ENCODE measurements around the gene ERCC8.
"Not testable (repeated sequence)": the region's sequence is repeated elsewhere in the genome, so short reads cannot be mapped to it uniquely, and the experiment has no call there.

ERCC8 gene, protein sequence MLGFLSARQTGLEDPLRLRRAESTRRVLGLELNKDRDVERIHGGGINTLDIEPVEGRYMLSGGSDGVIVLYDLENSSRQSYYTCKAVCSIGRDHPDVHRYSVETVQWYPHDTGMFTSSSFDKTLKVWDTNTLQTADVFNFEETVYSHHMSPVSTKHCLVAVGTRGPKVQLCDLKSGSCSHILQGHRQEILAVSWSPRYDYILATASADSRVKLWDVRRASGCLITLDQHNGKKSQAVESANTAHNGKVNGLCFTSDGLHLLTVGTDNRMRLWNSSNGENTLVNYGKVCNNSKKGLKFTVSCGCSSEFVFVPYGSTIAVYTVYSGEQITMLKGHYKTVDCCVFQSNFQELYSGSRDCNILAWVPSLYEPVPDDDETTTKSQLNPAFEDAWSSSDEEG

DNA sequence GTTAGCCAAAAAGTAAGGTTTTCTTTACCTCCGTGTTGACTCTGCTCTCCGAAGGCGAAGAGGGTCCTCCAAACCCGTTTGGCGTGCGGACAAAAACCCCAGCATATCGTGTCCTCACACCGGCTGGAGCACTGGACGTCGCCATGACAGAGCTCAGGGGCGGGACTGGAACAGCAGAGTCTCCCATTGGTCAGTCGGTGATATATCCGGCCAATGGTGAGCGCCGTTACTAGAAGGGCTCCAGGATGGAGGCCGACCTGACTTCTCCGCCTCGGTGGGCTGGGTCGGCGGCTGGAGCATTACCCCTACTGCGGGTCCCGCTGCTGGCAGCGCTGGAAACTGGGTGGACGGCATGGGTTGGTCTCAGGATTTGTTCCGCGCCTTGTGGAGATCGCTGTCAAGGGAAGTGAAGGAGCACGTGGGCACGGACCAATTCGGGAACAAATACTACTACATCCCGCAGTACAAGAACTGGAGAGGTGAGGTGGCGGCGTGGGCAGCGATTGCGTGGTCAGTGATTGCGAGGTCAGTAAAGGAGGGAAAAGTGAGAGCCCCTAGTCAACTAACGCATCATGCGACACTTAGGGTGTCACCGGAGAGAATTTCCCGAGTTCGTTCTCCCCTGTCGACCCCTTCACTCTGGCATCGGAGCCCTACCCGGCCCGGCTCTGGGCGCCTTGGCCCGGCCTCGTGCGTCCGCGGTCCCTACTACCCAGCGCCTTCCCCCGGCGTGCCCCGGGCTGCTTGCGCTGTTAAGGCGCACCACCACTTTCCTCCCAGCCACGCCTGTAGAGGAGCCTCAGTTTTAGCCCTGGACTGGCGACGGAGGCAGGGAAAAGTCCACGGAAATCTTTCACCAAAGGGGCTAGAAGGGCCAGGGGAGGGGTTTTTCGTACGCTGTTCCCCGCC, at the start of gene ERCC8, which contains the start of gene NDUFAF2:
Gene ERCC8, minus strand, starts transcription at position 167 of the 909 bp plus-strand sequence. Its CDS starts 62 bp downstream, at position 105.
Gene NDUFAF2, plus strand, starts transcription at position 302 of the 909 bp plus-strand sequence. Its CDS starts 51 bp downstream, at position 353.
- DNase-seq: peak; percentile 94

DNA sequence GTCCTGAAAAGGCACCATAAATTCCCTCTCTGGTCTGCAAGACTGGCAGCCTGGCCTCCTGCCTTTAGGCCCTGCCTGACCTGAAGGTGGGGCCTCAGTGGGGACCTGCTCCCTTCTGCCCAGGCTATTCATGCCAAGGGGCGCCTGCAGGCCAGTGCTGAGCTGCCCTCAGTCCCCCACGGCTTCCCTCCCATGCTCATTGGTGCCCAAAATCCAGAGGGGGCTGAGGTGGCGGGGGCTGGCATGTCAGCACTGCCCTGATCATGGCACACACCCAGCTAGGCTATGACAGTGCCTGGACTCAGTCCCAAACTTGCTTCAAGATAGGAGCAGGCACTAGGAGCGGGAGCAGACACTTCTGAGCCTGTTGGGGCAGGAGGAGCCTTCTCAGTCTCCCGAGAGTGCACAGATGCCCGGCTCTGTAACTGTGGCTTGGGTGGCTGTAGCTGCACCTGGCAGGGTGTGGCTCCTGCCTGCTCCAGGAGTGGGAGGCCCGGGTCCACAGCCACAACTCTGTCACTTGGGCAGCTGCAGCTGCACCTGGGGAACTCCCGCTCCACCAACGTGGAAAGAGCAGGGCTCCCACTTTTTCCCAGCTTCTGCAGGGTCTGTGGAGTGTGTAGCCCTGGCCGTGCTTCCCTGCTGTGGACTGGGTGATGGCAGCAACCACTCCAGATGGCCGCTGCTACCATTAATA, 49.2 kb upstream of the ERCC8 start:
- DNase-seq: no peak

DNA sequence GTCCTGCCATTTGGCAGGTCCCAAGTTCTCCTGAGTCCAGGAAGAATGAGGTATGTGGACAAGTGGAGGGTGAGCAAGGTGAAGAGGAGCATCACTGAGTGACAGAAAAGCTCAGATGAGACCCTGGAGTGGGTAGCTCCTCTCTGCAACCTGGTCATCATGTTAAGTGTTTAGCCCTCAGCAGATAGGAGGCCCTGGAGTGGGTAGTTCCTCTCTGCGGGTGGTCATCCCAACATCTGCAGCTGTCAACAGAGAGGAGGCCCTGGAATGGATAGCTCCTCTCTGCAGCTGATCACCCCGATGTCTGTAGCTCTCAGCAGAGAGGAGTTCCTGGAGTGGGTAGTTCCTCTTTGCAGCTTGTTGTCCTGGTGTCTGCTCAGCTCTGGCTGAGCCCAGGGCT, 48.6 kb upstream of the ERCC8 start:
- DNase-seq: no peak

DNA sequence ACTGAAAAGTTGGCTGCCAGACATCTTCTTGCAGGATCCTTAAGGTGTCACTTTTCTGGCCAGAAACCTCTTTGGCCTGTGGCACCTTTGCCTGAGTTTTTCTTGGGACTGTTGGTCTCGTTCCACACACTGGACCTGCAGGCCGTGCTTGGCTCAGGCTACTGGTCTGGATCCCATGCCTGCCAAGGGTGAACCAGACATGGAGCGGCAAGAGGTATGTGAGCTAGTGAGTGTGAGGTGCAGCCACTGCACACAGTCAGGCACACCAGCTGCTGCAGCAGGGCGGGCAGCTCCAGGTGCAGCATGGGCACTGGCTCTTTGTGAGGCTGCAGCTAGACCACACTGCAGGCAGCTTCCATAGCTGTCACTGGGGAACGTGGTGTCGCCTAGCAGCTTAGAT, 48.0 kb upstream of the ERCC8 start:
- no peak for DNase-seq

DNA sequence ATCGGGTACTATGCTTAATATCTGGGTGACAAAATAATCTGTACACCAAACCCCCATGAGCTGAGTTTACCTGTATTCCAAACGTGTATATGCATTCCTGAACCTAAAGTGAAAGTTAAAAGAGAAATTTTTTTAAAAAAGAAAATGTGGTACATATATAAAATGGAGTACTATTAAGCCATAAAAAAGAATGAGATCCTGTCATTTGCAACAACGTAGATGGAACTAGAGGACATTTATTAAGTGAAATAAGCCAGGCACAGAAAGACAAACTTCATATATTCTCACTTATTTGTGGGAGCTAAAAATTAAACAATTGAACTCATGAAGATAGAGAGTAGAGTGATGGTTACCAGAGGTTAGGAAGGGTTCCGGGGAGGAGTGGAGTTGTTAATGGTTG, 44.9 kb upstream of the ERCC8 start:
- DNase-seq: no peak

DNA sequence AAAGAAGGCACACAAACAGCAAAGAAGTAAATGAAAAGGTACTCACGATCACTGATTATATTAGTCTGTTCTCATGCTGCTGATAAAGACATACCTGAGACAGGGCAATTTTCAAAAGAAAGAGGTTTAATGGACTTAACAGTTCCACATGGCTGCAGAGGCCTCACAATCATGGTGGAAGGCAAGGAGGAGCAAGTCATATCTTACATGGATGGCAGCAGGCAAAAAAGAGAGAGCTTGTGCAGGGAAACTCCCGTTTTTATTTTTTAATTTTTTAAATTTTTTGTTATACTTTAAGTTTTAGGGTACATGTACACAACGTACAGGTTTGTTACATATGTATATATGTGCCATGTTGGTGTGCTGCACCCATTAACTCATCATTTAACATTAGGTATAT, 37.3 kb upstream of the ERCC8 start:
- not testable (repeated sequence) for DNase-seq

DNA sequence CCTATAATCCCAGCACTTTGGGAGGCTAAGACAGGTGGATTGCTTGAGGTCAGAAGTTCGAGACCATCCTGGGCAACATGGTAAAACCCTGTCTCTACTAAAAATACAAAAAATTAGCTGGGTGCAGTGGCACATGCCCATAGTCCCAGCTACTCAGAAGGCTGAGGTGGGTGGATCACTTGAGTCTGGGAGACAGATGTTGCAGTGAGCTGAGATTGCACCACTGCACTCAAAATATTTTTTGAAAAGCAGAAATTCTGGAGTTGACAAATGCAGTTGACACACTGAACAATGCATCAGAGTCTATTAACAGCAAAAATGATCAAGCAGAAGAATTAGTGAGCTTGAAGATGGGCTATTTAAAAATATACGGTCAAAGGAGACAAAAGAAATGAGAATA, 35.6 kb upstream of the ERCC8 start:
- no peak for DNase-seq

DNA sequence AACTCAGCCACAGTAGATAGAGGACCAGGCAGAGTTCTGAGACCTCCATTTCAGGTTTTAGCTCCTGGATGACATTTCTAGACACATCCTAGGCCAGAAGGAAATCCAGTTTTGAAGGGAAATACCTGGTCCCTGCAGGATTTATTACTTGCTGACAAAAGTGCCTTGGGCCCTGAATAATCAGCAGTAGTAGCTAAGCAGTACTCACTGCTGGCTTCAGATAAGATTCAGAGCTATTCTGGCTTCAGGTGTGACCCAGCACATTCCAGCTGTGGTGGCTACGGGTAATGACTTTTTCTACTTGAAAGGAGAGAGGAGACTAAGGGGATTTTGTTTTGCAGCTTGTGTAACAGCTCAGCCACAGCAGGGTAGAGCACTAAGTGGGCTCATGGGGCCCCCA, 34.1 kb upstream of the ERCC8 start:
- DNase-seq: no peak

DNA sequence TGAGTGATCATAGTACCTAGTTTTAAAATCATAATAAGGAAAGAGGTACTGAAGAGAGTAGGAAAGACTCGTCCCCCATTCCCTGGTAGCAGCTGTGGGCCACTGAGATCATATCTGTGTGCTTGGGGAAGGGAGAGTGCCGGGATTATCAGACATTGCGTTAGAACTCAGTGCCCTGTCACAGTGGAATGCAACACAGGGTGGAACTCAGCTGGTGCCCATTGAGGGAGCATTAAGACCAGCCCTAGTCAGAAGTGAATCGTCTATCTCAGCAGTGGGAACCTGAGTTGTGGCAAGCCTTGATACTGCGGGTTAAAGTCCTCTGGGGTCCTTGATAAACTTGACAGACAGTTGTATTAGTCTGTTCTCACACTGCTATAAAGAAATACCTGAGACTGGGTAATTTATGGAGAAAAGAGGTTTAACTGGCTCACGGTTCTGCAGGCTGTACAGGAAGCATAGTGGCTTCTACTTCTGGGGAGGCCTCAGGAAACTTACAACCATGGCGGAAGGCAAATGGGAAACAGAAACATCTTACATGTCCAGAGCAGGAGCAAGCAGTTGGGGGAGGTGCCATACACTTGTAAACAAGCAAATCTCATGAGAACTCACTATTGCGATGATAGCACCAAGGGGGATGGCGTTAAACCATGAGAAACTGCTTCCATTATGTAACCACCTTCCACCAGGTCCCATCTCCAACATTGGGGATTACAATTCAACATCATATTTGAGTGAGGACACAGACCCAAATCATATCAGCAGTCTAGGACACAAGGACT, 33.3 kb upstream of the ERCC8 start:
- DNase-seq: no peak

DNA sequence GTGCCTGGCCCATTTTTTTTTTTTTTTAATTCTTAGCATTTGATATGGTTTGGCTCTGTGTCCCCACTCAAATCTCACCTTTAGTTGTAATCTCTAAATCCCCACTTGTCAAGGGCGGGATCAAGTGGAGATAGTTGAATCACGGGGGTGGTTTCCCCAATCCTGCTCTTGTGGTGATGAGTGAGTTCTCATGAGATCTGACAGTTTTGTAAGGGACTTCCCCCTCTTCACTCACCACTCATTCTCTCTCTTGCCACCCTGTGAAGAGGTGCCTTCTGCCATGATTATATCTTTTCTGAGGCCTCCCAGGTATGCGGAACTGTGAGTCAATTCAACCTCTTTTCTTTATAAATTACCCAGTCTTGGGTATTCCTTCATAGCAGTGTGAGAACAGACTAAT, 27.4 kb upstream of the ERCC8 start:
- peak; percentile 62 for DNase-seq

DNA sequence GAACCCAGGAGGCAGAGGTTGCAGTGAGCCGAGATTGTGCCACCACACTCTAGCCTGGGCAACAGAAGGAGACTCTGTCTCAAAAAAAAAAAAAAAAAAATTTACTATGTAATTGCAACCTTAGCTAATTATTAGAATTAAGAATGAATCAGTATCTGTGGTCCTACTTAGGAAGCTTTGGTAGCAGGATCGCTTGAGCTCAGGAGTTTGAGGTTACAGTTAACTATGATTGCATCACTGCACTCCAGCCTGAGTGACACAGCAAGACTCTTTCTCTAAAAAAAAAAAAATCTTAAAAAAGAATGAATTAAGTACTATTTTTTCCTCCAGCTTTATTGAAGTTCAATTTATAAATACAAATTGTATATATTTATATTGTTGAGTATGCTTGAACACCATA, 16.8 kb upstream of the ERCC8 start:
- no peak for DNase-seq

DNA sequence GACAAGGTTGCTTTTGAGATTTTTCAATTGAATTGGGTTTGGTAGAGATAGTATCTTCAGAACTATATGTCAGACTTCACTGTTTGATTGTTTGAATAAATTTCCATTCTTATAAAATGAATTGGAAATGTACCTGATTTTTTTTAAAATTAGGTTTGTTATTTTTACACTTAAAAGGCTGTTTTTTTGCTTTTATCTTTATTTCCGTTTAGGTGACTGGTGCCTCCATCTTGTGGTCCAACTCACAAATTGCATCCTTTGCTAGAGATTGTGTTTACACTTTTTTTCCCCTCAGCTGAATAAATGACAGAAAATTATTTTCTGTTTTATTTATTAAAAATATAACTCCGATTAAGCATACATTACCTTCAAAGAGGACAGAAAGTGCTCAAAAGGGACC, 15.7 kb upstream of the ERCC8 start:
- peak; percentile 6 for DNase-seq

DNA sequence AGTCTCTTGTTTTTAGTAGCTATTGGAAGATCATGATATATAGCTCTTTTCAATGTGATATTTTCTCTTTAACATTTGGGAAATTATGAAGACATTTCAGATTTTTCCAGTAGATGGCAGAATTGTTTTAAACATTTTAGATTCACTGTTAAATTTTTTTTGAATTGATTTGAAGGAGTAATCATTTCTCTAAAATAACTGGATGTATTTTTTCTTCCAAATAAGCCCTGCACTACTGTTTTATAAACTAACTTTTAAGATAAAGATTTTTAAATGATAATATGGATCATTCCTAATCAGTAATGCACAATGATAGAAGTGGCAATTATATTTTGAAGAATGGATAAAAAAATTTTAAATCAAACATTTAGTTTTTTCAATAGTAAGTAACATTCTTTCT, 14.3 kb upstream of the ERCC8 start:
- DNase-seq: no peak

DNA sequence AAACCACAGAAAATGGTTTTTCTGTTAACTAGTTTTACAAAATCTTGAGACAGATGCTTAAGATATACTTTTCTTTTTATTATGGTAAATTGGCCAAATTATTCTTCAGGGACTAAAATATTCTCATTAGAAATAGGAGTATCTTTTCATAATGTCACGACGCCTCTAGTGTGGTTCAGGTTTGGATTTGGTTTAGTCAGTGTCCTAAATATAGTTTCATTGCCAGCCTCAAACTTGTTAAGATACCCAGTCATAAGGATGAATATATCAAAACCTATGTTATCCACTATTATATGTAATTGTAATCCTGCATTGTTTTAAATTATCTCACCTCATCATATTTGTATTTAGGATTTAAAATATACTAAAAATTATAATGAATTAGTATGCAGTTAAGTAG, 13.8 kb upstream of the ERCC8 start:
- no peak for DNase-seq

DNA sequence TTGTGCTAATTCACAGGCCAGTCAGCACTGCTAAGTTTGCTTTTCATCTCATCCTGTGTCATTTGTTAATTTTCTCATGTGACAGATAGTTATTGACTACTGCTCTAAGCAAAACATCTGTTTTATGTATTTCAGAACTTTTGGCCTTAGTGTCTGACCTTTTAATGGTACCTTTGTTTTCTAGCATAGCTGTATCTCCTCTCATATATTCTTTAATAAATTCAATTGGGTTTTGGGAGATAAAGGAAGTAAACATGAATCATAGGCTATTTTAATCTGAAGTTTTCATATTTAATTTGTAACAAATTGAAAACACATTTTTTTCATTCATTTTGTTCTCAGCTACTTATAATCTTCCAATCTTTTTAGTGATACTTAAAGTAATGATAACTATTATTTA, 13.2 kb upstream of the ERCC8 start:
- DNase-seq: no peak

DNA sequence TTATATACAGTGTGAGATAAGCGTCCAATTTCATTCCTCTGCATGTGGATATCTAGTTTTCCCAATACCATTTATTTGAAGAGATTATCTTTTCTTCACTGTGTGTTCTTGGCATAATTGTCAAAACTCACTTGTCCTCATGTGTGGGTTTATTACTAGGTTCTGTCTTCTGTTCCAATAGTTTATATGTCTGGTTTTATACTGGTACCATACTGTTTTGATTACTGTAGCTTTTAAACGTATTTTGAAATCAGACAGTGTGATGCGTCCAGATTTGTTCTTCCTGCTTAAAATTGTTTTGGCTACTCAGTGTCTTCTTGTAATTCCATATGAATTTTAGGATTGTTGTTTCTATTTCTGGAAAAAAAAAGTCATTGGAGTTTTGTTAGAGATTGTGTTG, 10.4 kb upstream of the ERCC8 start:
- no peak for DNase-seq

DNA sequence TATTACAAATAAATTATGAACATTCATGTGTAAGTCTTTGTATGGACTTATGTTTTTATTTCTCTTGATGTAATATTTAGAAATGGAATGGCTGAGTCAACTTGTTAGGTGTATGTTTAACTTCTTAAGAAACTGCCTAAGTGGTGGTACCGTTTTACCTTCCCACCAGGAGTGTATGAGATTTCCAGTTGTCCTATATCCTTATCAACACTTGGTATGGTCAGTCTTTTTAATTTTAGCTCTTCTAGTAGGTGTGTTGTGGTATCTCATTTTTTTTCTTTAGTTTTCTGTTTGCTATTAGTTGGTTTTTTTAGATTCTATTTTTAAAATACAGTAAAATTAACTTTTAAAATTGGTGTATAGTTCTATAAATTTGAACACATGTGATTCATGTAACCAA, 3.9 kb upstream of the ERCC8 start:
- no peak for DNase-seq

DNA sequence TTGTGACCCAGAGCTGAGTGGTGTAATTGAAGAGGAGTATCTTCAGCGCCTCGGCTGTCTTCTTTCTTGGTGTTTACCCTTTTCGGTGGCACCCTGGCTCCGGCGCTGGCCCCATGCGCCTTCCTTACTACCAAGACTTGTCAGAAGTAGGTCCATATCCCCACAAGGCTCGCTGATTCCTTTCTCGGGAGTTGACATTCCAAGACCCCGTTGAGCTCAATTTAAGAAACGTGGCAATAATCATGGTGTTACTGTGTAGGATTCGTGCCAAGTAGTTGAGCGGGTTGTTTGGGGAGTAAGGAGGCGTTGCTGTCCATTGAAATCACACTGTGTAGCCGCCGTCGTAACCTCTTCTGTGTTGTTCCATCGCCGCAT, 930 bp upstream of the ERCC8 start:
- peak; percentile 23 for DNase-seq

DNA sequence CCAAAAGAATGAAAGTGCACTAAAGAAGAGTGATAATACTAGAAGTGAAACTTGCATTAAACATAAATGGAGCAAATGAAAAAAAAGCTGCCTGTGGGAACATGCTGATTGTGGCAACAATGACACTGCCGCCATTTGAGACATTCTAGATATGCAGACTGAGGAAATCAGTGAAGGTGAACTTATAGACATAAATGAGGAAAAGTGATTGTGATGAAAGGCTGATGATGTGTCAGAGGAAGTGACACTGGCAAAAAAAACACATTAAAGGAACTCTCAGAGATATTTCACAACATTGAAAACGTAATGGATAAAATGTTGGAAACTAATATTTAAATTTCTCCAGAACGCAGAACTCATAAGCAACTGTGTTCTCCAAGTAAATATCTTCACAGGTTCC, 1.2 kb downstream of the ERCC8 start:
- DNase-seq: no peak

DNA sequence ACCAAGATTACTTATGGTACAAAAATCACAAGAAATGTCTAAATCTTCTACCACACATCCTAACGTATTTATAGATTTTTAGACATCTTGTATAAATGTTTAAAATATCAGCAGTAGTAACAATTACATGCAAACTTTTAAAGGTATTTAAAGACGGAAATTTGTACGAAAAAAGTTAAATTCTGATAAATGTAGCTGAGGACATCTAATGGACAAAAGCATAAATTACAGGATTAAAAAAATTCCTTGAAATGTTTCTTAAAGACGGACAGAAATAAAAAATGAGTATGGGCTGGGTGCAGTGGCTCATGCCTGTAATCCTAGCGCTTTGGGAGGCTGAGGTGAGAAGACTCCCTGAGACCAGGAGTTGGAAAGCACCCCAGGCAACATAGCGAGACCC, 15.8 kb downstream of the ERCC8 start:
- DNase-seq: no peak

DNA sequence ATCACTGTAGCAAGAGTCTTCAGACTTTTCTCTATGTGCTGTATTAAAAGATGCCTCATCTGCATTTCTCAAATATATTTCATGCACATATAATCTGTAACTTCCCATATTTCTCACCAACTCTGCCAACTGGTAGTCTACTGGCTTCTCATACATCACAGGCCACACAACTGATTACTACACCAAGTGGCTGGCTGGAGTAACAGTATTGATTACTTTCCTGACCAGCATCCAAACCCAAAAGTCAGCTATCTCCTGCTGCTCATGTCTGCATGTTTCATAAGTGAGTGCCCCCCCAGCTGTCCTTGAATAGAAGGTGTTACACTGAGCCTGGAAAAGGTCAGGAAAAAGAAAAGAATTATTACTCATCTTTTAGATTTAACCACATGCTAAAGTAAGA, 17.4 kb downstream of the ERCC8 start:
- DNase-seq: no peak

DNA sequence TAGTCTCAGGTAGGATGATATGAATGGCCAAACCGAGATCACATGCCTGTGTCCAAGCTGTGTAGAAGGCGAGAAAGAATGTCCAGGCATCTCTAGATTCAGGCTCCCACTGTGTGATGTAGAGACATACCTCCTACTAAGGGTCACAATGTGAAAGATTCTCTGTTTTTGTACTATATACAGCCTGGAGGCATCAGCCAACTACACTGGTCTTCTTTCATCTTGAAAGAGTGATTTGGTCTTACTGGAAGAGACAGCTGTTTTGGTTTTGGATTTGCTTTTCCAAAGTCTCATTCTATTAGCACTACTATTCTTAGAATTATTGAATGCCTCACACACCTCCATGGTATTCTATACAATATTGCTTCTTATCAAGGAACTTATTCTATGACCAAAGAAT, 26.4 kb downstream of the ERCC8 start:
- DNase-seq: no peak

DNA sequence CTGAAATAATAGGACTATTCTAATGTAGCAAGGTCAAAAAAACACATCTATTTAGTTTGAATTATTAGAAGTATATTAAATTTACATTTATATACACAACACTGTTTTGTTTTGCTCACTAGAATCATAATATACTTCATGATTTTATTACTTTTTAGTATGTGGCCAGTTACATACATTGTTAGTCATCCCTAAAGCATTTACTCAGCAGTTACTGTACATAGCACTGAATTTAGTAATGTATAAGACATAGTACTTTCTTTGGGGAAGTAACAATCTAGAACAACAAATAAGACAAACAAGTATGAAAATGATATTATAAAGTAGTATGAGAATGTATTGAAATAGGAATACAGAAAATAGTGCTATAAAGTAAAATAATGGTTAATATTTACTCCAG, 28.2 kb downstream of the ERCC8 start:
- DNase-seq: no peak

Data from activated CD4-positive, alpha-beta T cell treated with anti-CD3 and anti-CD28 coated beads, Interleukin-10, Interleukin-2, amounts not matched to agents 100 ng/mL and 50 ng/mL, durations not matched to agents 16 hours and 8 hours (primary cell).